GM18498 (cell line): Measurements from ENCODE around the gene ROR2.
A peak's percentile ranks its signal among the peaks of the same experiment; 100 is the strongest.
"Not testable (repeated sequence)": the region's sequence is repeated elsewhere in the genome, so short reads cannot be mapped to it uniquely, and the experiment has no call there.

ENCODE experiments used
- ATAC-seq: cut with Tn5 transposase; IDR thresholded peaks from one replicate; pipeline ENCODE4 v1.9.1; 2021; ENCODE audit warnings: mild to moderate bottlenecking, moderate library complexity; ENCODE audit not compliant: unreplicated experiment

ROR2 gene

GRCh38 chr9:91949946-91950664 is at the start of gene ROR2:
Gene ROR2, minus strand, starts transcription at chr9:91950228.
- peak; percentile 69 for ATAC-seq

- ATAC-seq, result no peak
These were observed 45.1 kb upstream of the ROR2 start for GRCh38 chr9:91995000-91995655.

- ATAC-seq, result no peak
These were observed 44.4 kb upstream of the ROR2 start for GRCh38 chr9:91994422-91994821.

- ATAC-seq, result no peak
These were observed 42.5 kb upstream of the ROR2 start for GRCh38 chr9:91992461-91993041.

GRCh38 chr9:91991721-91992341 is 41.8 kb upstream of the ROR2 start:
- ATAC-seq, result no peak

- ATAC-seq, result no peak
These were observed 36.2 kb upstream of the ROR2 start for GRCh38 chr9:91986248-91986647.

GRCh38 chr9:91985692-91986091 is 35.7 kb upstream of the ROR2 start:
- no peak for ATAC-seq

- no peak for ATAC-seq
These were observed 28.8 kb upstream of the ROR2 start for GRCh38 chr9:91978740-91979414.

- not testable (repeated sequence) for ATAC-seq
These were observed 25.2 kb upstream of the ROR2 start for GRCh38 chr9:91975254-91975653.

- no peak for ATAC-seq
These were observed 22.7 kb upstream of the ROR2 start for GRCh38 chr9:91972711-91973110.

GRCh38 chr9:91972076-91972626 is 22.1 kb upstream of the ROR2 start:
- ATAC-seq, result no peak

GRCh38 chr9:91967259-91967658 is 17.2 kb upstream of the ROR2 start:
- ATAC-seq, result no peak

- ATAC-seq, result no peak
These were observed 16.5 kb upstream of the ROR2 start for GRCh38 chr9:91966503-91966902.

GRCh38 chr9:91963711-91964240 is 13.7 kb upstream of the ROR2 start:
- no peak for ATAC-seq

GRCh38 chr9:91960367-91960766 is 10.3 kb upstream of the ROR2 start:
- ATAC-seq, result no peak

- no peak for ATAC-seq
These were observed 8.1 kb upstream of the ROR2 start for GRCh38 chr9:91958174-91958573.

GRCh38 chr9:91954841-91955471 is 4.9 kb upstream of the ROR2 start:
- no peak for ATAC-seq

GRCh38 chr9:91953718-91954117 is 3.7 kb upstream of the ROR2 start:
- ATAC-seq, result no peak

- no peak for ATAC-seq
These were observed 2.0 kb upstream of the ROR2 start for GRCh38 chr9:91951944-91952520.

GRCh38 chr9:91949392-91949945 is 559 bp downstream of the ROR2 start:
- no peak for ATAC-seq
